ENCODE results near the gene PTPRN. TPM values are rescaled to one million over a fixed set of nuclear protein-coding genes. Genes with fewer than 3 reads are reported as not detected.

PTPRN gene
- polyA plus RNA-seq, 1 donor from 2014 or later = 66.4 TPM

DNA sequence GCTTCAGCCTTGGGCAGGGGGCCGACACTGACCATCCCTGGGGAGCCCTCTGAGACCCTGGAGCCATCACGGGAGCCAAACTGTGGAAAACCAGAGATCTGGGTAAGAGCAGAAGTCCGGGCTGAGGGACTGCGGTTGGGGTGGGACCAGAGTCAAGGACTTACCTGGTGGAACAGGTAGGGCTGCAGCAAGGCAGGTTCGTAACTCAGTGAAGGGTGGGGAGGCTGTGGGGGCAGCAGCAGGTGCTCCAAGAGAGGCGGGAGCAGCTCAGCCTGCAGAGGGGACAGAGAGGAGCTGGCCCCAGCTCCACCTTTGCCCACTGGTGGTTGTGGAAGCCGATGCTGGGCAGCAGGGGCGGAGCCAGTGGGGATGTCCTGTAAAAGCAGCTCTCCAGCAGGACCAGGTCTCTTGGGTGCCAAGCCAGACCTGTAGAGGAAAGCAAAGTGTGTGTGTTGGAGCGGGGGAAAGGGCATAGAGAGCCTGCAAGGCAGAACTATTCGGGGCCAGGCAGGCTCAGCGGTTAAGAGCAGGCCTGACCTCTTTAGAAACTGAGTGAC is 6.7 kb downstream of the PTPRN start:
- Histone ChIP-seq H3K9me3 (ENCODE audit: low read length) (no peaks in the 10 kb centered on the region), H3F3A (ENCODE audit: insufficient read depth, low read length, poor library complexity, severe bottlenecking) (no peaks in the 10 kb centered on the region), H3K27me3 (ENCODE audit: insufficient read depth, low read depth, low read length) (peaks cover 9% of the 10 kb centered on the region), H3K4me3 (ENCODE audit: low read length) (no peak overlapping the region), H3K4me2 (ENCODE audit: low read length) (no peak overlapping the region), H3K9ac (ENCODE audit: low read length) (no peak overlapping the region), H4K20me1 (ENCODE audit: insufficient read depth) (no peaks in the 10 kb centered on the region), H2AFZ (ENCODE audit: low read depth, low read length) (no peak overlapping the region), H3K27ac (ENCODE audit: low read length) (no peak overlapping the region), H3K79me2 (replicated peaks; ENCODE audit: insufficient read depth, low read length) (no peaks in the 10 kb centered on the region), H3K36me3 (ENCODE audit: insufficient read depth, low read length) (no peaks in the 10 kb centered on the region), H3K9me2 (ENCODE audit: insufficient read depth, low read length) (no peaks in the 10 kb centered on the region)
- no peak for TF ChIP-seq MXI1 (conservative IDR thresholded peaks at IDR 0.05; ENCODE audit: poor library complexity, severe bottlenecking)
- no peak for TF ChIP-seq SMC3 (conservative IDR thresholded peaks at IDR 0.05; ENCODE audit: poor library complexity)
- TF ChIP-seq EP300 (conservative IDR thresholded peaks at IDR 0.05; ENCODE audit: poor library complexity, severe bottlenecking) = no peak

DNA sequence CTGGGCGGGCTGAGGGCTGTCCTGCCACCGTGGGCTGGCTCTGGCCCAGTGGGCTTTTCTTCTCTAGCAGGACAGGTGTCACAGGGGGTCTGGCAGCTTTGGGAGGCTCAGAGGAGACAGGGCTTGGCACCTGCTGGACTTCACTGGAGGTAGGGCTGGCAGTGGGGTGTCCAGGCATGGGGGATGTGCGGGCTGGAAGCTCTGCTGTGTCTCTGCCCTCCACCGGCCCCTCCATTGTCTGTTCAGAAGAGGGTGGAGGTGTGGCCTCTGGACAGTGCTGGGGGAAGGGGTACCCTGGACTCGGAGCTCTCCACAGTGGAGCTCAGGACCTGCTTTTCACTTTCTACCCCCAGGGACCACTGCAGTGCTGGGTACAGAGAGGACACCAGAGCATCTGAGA is 9.2 kb downstream of the PTPRN start:
- Histone ChIP-seq H3K4me3 (ENCODE audit: low read length) (no peak overlapping the region), H3K9ac (ENCODE audit: low read length) (no peak overlapping the region), H2AFZ (ENCODE audit: low read depth, low read length) (no peak overlapping the region), H4K20me1 (ENCODE audit: insufficient read depth) (no peaks in the 10 kb centered on the region), H3K79me2 (replicated peaks; ENCODE audit: insufficient read depth, low read length) (no peaks in the 10 kb centered on the region), H3K4me2 (ENCODE audit: low read length) (no peak overlapping the region), H3K9me2 (ENCODE audit: insufficient read depth, low read length) (no peaks in the 10 kb centered on the region), H3K9me3 (ENCODE audit: low read length) (no peaks in the 10 kb centered on the region), H3K27me3 (ENCODE audit: insufficient read depth, low read depth, low read length) (no peaks in the 10 kb centered on the region), H3K36me3 (ENCODE audit: insufficient read depth, low read length) (peaks cover 5% of the 10 kb centered on the region), H3F3A (ENCODE audit: insufficient read depth, low read length, poor library complexity, severe bottlenecking) (no peaks in the 10 kb centered on the region), H3K27ac (ENCODE audit: low read length) (no peak overlapping the region)
- TF ChIP-seq, protein P1, sequence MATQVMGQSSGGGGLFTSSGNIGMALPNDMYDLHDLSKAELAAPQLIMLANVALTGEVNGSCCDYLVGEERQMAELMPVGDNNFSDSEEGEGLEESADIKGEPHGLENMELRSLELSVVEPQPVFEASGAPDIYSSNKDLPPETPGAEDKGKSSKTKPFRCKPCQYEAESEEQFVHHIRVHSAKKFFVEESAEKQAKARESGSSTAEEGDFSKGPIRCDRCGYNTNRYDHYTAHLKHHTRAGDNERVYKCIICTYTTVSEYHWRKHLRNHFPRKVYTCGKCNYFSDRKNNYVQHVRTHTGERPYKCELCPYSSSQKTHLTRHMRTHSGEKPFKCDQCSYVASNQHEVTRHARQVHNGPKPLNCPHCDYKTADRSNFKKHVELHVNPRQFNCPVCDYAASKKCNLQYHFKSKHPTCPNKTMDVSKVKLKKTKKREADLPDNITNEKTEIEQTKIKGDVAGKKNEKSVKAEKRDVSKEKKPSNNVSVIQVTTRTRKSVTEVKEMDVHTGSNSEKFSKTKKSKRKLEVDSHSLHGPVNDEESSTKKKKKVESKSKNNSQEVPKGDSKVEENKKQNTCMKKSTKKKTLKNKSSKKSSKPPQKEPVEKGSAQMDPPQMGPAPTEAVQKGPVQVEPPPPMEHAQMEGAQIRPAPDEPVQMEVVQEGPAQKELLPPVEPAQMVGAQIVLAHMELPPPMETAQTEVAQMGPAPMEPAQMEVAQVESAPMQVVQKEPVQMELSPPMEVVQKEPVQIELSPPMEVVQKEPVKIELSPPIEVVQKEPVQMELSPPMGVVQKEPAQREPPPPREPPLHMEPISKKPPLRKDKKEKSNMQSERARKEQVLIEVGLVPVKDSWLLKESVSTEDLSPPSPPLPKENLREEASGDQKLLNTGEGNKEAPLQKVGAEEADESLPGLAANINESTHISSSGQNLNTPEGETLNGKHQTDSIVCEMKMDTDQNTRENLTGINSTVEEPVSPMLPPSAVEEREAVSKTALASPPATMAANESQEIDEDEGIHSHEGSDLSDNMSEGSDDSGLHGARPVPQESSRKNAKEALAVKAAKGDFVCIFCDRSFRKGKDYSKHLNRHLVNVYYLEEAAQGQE (IDR thresholded peaks at IDR 0.05; ENCODE audit: borderline replicate concordance) = no peak
- TF ChIP-seq EP300 (conservative IDR thresholded peaks at IDR 0.05; ENCODE audit: poor library complexity, severe bottlenecking) (no peak), POLR2AphosphoS5 (IDR thresholded peaks at IDR 0.05) (no peak)

GRCh38 chr2:219299372-219299760 is 9.8 kb downstream of the PTPRN start:
- Histone ChIP-seq H3F3A (ENCODE audit: insufficient read depth, low read length, poor library complexity, severe bottlenecking) (no peaks in the 10 kb centered on the region), H3K27me3 (ENCODE audit: insufficient read depth, low read depth, low read length) (no peaks in the 10 kb centered on the region), H3K4me2 (ENCODE audit: low read length) (no peak overlapping the region), H3K9ac (ENCODE audit: low read length) (no peak overlapping the region), H4K20me1 (ENCODE audit: insufficient read depth) (no peaks in the 10 kb centered on the region), H3K79me2 (replicated peaks; ENCODE audit: insufficient read depth, low read length) (no peaks in the 10 kb centered on the region), H3K4me3 (ENCODE audit: low read length) (no peak overlapping the region), H3K27ac (ENCODE audit: low read length) (no peak overlapping the region), H2AFZ (ENCODE audit: low read depth, low read length) (no peak overlapping the region), H3K9me3 (ENCODE audit: low read length) (no peaks in the 10 kb centered on the region), H3K9me2 (ENCODE audit: insufficient read depth, low read length) (no peaks in the 10 kb centered on the region), H3K36me3 (ENCODE audit: insufficient read depth, low read length) (peaks cover 5% of the 10 kb centered on the region)
- no peak for TF ChIP-seq EZH2 (IDR thresholded peaks at IDR 0.05; ENCODE audit: borderline replicate concordance, insufficient read depth, low read length, poor library complexity, severe bottlenecking)
- TF ChIP-seq RAD21 (conservative IDR thresholded peaks at IDR 0.05) = no peak
- no peak for TF ChIP-seq MXI1 (conservative IDR thresholded peaks at IDR 0.05; ENCODE audit: poor library complexity, severe bottlenecking)
- TF ChIP-seq, protein P1 (IDR thresholded peaks at IDR 0.05; ENCODE audit: borderline replicate concordance) = no peak
- TF ChIP-seq, protein P2, sequence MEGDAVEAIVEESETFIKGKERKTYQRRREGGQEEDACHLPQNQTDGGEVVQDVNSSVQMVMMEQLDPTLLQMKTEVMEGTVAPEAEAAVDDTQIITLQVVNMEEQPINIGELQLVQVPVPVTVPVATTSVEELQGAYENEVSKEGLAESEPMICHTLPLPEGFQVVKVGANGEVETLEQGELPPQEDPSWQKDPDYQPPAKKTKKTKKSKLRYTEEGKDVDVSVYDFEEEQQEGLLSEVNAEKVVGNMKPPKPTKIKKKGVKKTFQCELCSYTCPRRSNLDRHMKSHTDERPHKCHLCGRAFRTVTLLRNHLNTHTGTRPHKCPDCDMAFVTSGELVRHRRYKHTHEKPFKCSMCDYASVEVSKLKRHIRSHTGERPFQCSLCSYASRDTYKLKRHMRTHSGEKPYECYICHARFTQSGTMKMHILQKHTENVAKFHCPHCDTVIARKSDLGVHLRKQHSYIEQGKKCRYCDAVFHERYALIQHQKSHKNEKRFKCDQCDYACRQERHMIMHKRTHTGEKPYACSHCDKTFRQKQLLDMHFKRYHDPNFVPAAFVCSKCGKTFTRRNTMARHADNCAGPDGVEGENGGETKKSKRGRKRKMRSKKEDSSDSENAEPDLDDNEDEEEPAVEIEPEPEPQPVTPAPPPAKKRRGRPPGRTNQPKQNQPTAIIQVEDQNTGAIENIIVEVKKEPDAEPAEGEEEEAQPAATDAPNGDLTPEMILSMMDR (IDR thresholded peaks at IDR 0.05; ENCODE audit: poor library complexity, severe bottlenecking) = no peak
- TF ChIP-seq EP300 (conservative IDR thresholded peaks at IDR 0.05; ENCODE audit: poor library complexity, severe bottlenecking) = no peak
